Activated naive CD4-positive, alpha-beta T cell treated with anti-CD3 and anti-CD28 coated beads, Interleukin-2, amount 10 ng/mL, durations not matched to agents 7 days and 5 days (primary cell): ENCODE data around the gene NUDT4.
A peak's percentile ranks its signal among the peaks of the same experiment; 100 is the strongest.

Experiments
- CTCF ChIA-PET: fragments of 350-600 bp; sonication (Branson Sonifier 250); formaldehyde crosslinking; loops from one replicate; lab custom pipeline; 2021; ENCODE audit warnings: antibody characterized with exemption; lab: Charles Lee
- DNase-seq: peaks from one replicate; pipeline ENCODE4 v3.0.0-alpha.2; 2020
- H3K27ac Mint-ChIP-seq: one replicate; pipeline ENCODE4 v1.8.0; 2021; ENCODE audit warnings: mild to moderate bottlenecking, moderate library complexity, mixed read lengths
- H3K27me3 Mint-ChIP-seq: one replicate; pipeline ENCODE4 v1.8.0; 2021; ENCODE audit warnings: mild to moderate bottlenecking, mixed read lengths
- H3K36me3 Mint-ChIP-seq: one replicate; pipeline ENCODE4 v1.8.0; 2021; ENCODE audit warnings: mixed read lengths
- H3K4me1 Mint-ChIP-seq: one replicate; pipeline ENCODE4 v1.8.0; 2021; ENCODE audit warnings: mixed read lengths
- H3K4me3 Mint-ChIP-seq: one replicate; pipeline ENCODE4 v1.8.0; 2021; ENCODE audit warnings: mild to moderate bottlenecking, moderate library complexity, mixed read lengths
- H3K9me3 Mint-ChIP-seq: one replicate; pipeline ENCODE4 v1.8.0; 2021; ENCODE audit warnings: mixed read lengths

The NUDT4 gene

GRCh38 chr12:93377252-93378195 lies at the start of gene NUDT4:
TSS of gene NUDT4 (plus strand) at chr12:93377925. CDS start at chr12:93378323, 398 bp downstream.
- no peaks in the 10 kb centered on the region for H3K27me3 Mint-ChIP-seq
- H3K36me3 Mint-ChIP-seq, result peaks cover 9% of the 10 kb centered on the region
- CTCF ChIA-PET, result interaction anchor here (1.2 kb wide), 1 partner anchor 280 kb away, joined by 3 read pairs; no protein-coding TSS in a partner anchor
- H3K27ac Mint-ChIP-seq, result peak within 1 kb of the TSS; percentile 100
- H3K4me3 Mint-ChIP-seq, result peak within 1 kb of the TSS; percentile 100
- H3K4me1 Mint-ChIP-seq, result peaks cover 39% of the 10 kb centered on the region
- H3K9me3 Mint-ChIP-seq, result no peaks in the 10 kb centered on the region
- DNase-seq, result peak; percentile 97

- Mint-ChIP-seq H3K27me3 (peaks cover 15% of the 10 kb centered on the region), H3K36me3 (no peaks in the 10 kb centered on the region), H3K27ac (no peak overlapping the region), H3K4me3 (no peak overlapping the region), H3K9me3 (no peaks in the 10 kb centered on the region), H3K4me1 (no peaks in the 10 kb centered on the region)
- CTCF ChIA-PET, result no interaction called here
- no peak for DNase-seq
These were observed 44.7 kb upstream of the NUDT4 start for GRCh38 chr12:93333054-93333453.

GRCh38 chr12:93333828-93334227 lies 43.9 kb upstream of the NUDT4 start:
- CTCF ChIA-PET, result no interaction called here
- H3K9me3 Mint-ChIP-seq, result no peaks in the 10 kb centered on the region
- no peak overlapping the region for H3K4me3 Mint-ChIP-seq

GRCh38 chr12:93335603-93336162 lies 42.0 kb upstream of the NUDT4 start:
- no peaks in the 10 kb centered on the region for H3K36me3 Mint-ChIP-seq
- H3K4me1 Mint-ChIP-seq, result no peaks in the 10 kb centered on the region
- H3K27me3 Mint-ChIP-seq, result peaks cover 15% of the 10 kb centered on the region
- H3K27ac Mint-ChIP-seq, result no peak overlapping the region
- H3K9me3 Mint-ChIP-seq, result no peaks in the 10 kb centered on the region
- no peak for DNase-seq
- CTCF ChIA-PET, result no interaction called here
- H3K4me3 Mint-ChIP-seq, result no peak overlapping the region

More at GRCh38 chr12:93333828-93334227, 43.9 kb upstream of the NUDT4 start:
- no peaks in the 10 kb centered on the region for H3K4me1 Mint-ChIP-seq
- H3K36me3 Mint-ChIP-seq, result no peaks in the 10 kb centered on the region
- H3K27me3 Mint-ChIP-seq, result peaks cover 15% of the 10 kb centered on the region
- no peak for DNase-seq
- no peak overlapping the region for H3K27ac Mint-ChIP-seq

GRCh38 chr12:93336291-93336741 lies 41.4 kb upstream of the NUDT4 start:
- CTCF ChIA-PET, result no interaction called here

GRCh38 chr12:93338598-93338997 lies 39.1 kb upstream of the NUDT4 start:
- Mint-ChIP-seq H3K27ac (no peak overlapping the region), H3K4me1 (no peaks in the 10 kb centered on the region)
- CTCF ChIA-PET, result no interaction called here

More at GRCh38 chr12:93336291-93336741, 41.4 kb upstream of the NUDT4 start:
- Mint-ChIP-seq H3K4me1 (no peaks in the 10 kb centered on the region), H3K9me3 (no peaks in the 10 kb centered on the region), H3K27ac (no peak overlapping the region), H3K36me3 (no peaks in the 10 kb centered on the region), H3K4me3 (no peak overlapping the region), H3K27me3 (peaks cover 10% of the 10 kb centered on the region)
- DNase-seq, result no peak

GRCh38 chr12:93339695-93340094 lies 38.0 kb upstream of the NUDT4 start:
- H3K4me1 Mint-ChIP-seq, result no peaks in the 10 kb centered on the region
- H3K27ac Mint-ChIP-seq, result no peak overlapping the region
- no peak overlapping the region for H3K4me3 Mint-ChIP-seq
- CTCF ChIA-PET, result no interaction called here
- H3K9me3 Mint-ChIP-seq, result no peaks in the 10 kb centered on the region
- no peaks in the 10 kb centered on the region for H3K36me3 Mint-ChIP-seq
- peaks cover 10% of the 10 kb centered on the region for H3K27me3 Mint-ChIP-seq
- DNase-seq, result no peak

More at GRCh38 chr12:93338598-93338997, 39.1 kb upstream of the NUDT4 start:
- Mint-ChIP-seq H3K9me3 (no peaks in the 10 kb centered on the region), H3K4me3 (no peak overlapping the region), H3K27me3 (peaks cover 10% of the 10 kb centered on the region), H3K36me3 (no peaks in the 10 kb centered on the region)
- no peak for DNase-seq

GRCh38 chr12:93341409-93342049 lies 36.2 kb upstream of the NUDT4 start:
- CTCF ChIA-PET, result no interaction called here
- peaks cover 5% of the 10 kb centered on the region for H3K27me3 Mint-ChIP-seq
- no peak overlapping the region for H3K27ac Mint-ChIP-seq
- no peak for DNase-seq
- H3K4me3 Mint-ChIP-seq, result no peak overlapping the region
- H3K4me1 Mint-ChIP-seq, result no peaks in the 10 kb centered on the region
- H3K36me3 Mint-ChIP-seq, result no peaks in the 10 kb centered on the region
- no peaks in the 10 kb centered on the region for H3K9me3 Mint-ChIP-seq

GRCh38 chr12:93347054-93347785 lies 30.5 kb upstream of the NUDT4 start:
- Mint-ChIP-seq H3K4me3 (no peak overlapping the region), H3K27ac (no peak overlapping the region), H3K36me3 (no peaks in the 10 kb centered on the region), H3K9me3 (no peaks in the 10 kb centered on the region), H3K27me3 (no peaks in the 10 kb centered on the region), H3K4me1 (no peaks in the 10 kb centered on the region)
- CTCF ChIA-PET, result interaction anchor here (0.6 kb wide), 1 partner anchor 402 kb away, joined by 4 read pairs; no protein-coding TSS in a partner anchor
- DNase-seq, result no peak

GRCh38 chr12:93348575-93349435 lies 28.9 kb upstream of the NUDT4 start:
- no peak for DNase-seq
- Mint-ChIP-seq H3K9me3 (no peaks in the 10 kb centered on the region), H3K27me3 (no peaks in the 10 kb centered on the region), H3K36me3 (no peaks in the 10 kb centered on the region), H3K4me3 (no peak overlapping the region), H3K27ac (no peak overlapping the region), H3K4me1 (no peaks in the 10 kb centered on the region)
- CTCF ChIA-PET, result interaction anchor here (0.7 to 1.2 kb wide), 2 partner anchors 8 to 186 kb away, joined by 4 read pairs; no protein-coding TSS in a partner anchor

- Mint-ChIP-seq H3K4me1 (no peaks in the 10 kb centered on the region), H3K9me3 (no peaks in the 10 kb centered on the region), H3K27me3 (no peaks in the 10 kb centered on the region), H3K4me3 (no peak overlapping the region), H3K36me3 (no peaks in the 10 kb centered on the region), H3K27ac (no peak overlapping the region)
- no peak for DNase-seq
- CTCF ChIA-PET, result no interaction called here
These were observed 26.0 kb upstream of the NUDT4 start for GRCh38 chr12:93351726-93352125.

GRCh38 chr12:93352321-93352720 lies 25.4 kb upstream of the NUDT4 start:
- Mint-ChIP-seq H3K27me3 (no peaks in the 10 kb centered on the region), H3K36me3 (no peaks in the 10 kb centered on the region), H3K4me3 (no peak overlapping the region)

GRCh38 chr12:93356214-93356613 lies 21.5 kb upstream of the NUDT4 start:
- H3K4me3 Mint-ChIP-seq, result no peak overlapping the region
- no peak overlapping the region for H3K27ac Mint-ChIP-seq

More at GRCh38 chr12:93352321-93352720, 25.4 kb upstream of the NUDT4 start:
- Mint-ChIP-seq H3K9me3 (no peaks in the 10 kb centered on the region), H3K27ac (no peak overlapping the region), H3K4me1 (no peaks in the 10 kb centered on the region)
- CTCF ChIA-PET, result no interaction called here
- no peak for DNase-seq

More at GRCh38 chr12:93356214-93356613, 21.5 kb upstream of the NUDT4 start:
- Mint-ChIP-seq H3K4me1 (no peaks in the 10 kb centered on the region), H3K9me3 (no peaks in the 10 kb centered on the region), H3K36me3 (no peaks in the 10 kb centered on the region), H3K27me3 (no peaks in the 10 kb centered on the region)
- CTCF ChIA-PET, result no interaction called here
- no peak for DNase-seq
